ENCODE measurements around the gene IKBKE.
A peak's percentile ranks its signal among the peaks of the same experiment; 100 is the strongest.
"Not testable (repeated sequence)": the region's sequence is repeated elsewhere in the genome, so short reads cannot be mapped to it uniquely, and the experiment has no call there.

Gene IKBKE

DNA sequence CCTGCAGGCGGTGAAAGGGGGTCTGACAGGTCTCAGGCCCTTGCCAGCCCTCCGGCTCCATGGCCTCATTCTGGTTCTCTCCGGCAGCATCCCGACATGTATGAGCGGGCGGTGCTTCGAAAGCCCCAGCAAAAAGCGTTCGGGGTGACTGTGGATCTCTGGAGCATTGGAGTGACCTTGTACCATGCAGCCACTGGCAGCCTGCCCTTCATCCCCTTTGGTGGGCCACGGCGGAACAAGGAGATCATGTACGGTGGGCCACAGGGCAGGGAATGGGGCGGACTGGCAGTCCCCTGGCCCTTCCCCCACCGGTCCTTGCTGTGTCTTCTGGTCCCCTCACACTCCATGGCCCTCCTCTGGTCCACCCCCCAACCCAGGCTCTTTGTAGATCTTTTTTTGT is 6.3 kb downstream of the IKBKE start:
- no peak for DNase-seq

DNA sequence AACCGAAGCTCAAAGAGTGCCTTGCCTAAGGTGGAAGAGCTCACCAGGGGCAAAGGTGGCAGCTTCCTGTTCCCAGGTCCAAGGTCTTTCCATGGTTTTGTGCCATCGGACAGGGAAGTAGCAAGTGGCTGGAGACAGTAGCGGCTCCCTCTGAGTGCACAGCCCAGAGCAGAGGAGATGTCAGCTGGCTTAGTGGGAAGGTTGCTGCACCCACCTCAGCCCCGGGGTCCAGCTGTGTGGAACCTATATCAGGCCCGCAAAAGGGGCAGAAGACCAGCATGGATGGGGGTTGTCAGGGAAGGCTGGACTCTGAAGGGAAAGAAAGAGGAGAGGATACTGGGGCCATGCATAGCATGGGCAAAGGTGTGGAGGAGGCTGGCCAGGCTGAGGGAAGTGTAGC is 6.8 kb downstream of the IKBKE start:
- no peak for DNase-seq

DNA sequence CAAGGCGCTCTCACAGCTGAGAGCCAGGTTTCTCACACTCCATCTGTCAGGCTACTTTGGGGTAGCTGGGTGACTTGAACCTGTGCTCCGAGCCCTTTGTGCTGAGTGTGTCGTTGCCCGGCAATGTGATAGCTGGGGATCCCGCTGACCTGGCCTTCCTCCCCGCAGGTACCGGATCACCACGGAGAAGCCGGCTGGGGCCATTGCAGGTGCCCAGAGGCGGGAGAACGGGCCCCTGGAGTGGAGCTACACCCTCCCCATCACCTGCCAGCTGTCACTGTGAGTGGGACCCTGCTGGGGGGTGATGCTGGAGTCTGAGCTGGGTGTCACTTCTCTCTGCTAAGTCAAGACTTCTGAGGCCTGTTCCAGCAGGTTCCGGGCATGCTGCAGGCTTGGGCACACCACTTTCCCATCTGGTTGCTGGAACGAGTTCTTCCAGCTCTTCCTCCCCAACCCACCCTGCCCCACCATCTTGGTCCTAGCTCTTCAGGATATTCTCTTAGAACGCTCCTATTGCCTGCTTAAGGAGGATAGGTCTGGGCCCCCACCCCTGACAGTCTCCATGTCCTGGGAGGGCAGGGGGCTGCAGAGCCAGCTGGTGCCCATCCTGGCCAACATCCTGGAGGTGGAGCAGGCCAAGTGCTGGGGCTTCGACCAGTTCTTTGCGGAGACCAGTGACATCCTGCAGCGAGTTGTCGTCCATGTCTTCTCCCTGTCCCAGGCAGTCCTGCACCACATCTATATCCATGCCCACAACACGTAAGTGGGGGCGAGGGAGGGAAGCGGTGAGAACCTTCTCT is 7.5 kb downstream of the IKBKE start:
- DNase-seq = no peak

DNA sequence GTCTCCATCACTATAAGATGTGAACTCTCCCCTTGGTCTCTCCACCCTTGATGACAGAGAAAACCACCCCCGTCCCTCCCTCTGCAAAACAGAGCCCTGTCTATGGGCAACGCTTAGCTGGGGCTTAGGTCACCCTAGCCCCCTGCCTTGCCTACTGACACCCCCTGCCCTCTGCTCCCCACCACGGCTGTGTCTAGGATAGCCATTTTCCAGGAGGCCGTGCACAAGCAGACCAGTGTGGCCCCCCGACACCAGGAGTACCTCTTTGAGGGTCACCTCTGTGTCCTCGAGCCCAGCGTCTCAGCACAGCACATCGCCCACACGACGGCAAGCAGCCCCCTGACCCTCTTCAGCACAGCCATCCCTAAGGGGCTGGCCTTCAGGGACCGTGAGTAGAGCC is 8.5 kb downstream of the IKBKE start:
- no peak for DNase-seq

DNA sequence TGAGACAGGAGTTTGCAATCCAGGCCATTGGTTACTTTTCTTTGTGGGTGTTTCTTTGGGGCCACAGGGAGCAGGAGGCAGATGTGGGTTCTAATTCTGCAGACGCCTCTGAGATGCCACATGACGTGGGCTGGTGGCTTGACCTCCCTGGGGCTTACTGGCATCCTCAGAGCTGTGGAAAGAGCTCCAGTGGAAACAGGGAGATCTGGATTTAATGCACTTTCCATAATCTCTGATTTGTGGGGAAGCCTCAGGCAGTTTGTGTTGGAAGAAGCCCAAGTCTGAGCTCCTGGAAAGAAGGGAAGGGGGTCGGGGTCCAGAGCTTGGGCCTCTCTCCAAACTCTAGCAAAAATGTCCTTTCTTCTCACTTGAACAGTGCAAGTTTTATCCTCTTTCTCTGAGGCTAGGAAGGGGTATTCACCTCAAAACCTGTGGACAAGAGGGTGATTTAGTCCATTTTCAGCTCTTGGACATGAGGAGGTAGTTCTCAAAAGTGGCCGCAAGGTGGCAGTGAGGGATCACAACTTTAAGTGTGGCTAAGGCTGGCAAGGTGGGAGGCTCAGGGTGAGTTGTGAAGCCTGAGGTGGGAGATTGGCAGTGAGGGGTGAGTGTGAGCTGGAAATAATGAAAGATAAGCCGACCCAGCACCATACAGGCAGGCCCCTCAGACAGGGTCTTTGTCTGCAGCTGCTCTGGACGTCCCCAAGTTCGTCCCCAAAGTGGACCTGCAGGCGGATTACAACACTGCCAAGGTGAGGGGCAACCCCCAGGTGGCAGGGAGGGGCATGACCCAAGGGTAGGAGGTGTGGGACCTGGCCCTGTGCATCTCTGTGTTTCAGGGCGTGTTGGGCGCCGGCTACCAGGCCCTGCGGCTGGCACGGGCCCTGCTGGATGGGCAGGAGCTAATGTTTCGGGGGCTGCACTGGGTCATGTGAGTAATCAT is 9.2 kb downstream of the IKBKE start:
- peak; percentile 17 for DNase-seq

DNA sequence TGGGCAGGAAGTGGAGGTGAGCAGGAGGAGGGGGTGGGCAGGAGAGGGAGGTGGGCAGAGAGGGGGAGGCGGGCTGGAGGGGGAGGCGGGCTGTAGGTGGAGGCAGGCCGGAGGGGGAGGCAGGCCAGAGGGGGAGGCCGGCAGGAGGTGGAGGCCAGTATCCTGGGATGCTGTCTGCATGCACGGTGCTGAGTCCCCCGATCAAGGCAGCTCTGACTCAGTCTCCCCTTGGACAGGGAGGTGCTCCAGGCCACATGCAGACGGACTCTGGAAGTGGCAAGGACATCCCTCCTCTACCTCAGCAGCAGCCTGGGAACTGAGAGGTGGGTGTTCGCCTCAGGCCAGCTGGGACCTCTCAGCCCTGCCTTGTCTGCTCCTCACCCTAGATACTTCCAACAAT is 9.9 kb downstream of the IKBKE start:
- DNase-seq = no peak

DNA sequence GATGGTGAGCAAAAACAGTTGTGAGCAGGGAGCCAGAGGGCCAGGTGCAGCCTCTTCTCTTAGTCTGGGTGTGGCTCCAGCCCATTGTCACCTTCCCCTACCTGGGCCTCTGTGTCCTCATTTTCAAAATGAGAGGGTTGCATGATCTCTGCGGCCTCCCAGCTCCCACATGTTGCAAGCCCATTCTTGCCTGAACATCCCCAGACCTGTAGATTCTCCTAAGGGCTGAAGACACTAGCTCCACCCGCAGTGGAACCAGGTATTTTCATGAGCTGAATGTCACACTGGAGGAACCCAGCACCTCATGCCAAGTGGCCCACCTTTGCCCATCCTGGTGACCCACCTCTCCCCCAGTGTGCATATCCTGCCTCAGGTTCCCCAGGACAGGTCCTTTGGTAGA is 12.3 kb downstream of the IKBKE start:
- DNase-seq = no peak

DNA sequence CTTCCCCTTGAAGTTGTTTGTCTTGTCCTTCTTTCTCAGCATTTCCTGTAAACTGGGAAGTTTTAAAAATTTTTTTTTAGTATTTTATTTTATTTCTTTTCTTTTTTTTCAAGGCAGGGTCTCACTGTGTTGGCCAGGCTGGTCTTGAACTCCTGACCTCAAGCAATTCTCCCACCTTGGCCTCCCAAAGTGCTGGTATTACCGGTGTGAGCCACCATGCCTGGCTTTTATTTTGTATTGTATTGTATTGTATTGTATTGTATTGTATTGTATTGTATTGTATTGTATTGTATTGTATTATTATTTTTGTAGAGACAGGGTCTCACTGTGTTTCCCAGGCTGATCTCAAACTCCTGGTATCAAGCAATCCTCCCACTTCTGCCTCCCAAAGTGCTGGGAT is 13.6 kb downstream of the IKBKE start:
- not testable (repeated sequence) for DNase-seq

DNA sequence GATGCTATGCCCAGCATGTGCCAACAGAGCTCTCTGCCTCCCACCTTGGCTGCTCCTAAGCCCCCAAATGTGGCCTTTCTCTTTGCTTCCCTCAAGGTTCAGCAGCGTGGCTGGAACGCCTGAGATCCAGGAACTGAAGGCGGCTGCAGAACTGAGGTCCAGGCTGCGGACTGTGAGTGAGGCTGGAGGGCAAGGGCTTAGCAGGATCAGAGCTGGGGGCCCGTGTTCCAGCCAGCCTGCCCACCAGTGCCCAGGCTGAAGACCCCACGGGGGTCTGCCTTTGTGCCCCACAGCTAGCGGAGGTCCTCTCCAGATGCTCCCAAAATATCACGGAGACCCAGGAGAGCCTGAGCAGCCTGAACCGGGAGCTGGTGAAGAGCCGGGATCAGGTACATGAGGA is 14.6 kb downstream of the IKBKE start:
- DNase-seq = no peak

DNA sequence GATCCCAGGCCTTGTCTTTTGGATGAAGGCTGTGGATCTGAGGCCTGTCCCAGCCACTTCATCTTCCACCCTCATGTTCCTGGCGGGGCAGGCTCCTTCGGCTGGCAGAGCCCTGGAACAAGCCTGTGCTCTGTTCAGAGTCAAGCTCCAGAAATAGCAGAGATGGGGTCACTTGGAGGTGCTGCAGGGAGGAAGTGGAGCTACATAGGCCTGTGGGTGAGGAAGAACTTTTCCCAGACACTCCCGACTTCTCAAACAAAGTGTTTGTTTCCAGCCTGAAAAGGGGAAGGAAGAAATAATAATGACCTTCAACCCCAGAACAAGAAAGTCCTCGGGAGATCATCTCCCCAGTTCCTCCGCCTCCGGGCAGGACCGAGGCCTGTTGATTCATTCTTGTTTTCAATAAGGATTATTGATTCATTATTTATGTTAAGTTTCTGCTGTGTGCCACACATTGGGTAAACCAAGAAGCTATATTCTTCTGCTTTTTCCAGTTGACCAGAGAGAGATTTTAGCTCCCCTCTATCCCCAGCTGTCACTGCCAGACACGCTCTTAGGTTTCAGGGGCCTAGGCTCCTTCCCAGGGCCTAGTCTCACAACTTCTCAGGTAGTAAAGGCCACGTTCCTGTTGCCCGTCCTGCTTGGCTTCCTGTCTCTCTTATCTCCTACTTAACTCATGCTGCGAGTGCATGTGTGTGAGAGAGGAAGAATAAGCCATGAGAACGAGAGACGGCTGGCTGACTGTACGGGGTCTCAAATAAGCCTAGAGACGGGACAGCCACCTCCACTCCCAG is 16.9 kb downstream of the IKBKE start:
- DNase-seq = no peak

DNA sequence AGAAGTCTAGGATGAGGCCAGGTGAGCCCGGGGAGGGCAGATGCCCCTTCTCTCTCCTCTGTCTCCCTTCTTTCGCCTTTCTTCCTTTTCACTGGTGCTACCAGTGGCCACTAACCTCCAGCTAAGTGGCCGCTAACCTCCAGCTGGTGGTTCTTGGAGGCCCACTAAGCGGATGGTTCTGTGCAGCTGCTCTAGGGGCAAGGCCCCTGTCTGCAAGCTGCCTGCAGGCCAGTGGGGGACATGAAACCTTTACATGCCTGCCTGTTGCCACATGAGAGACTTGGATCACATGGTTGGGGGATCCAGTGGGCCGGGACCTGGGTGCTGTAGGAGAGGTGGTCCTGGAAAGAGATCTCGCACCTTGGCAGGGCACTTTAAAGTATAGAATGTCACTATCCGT is 17.7 kb downstream of the IKBKE start:
- DNase-seq = no peak

DNA sequence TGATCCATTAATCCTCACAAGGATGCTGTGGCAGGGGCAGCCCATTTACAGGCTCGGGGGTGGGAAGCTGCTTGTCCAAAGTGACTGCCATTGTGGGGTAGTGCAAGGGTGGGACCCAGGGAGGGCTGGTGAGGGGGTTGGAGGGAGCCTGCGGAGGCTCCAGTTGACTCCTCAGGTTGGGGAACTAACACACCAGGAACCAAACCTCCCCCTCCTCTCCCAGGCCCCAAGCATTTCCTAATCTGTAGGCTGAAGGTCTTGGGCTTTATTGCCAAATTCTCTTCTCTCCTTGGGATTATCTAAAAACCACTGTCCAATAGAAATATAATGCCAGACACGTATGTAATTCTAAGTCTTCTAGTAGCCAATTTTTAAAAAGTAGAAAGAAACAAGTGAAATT is 18.2 kb downstream of the IKBKE start:
- no peak for DNase-seq

DNA sequence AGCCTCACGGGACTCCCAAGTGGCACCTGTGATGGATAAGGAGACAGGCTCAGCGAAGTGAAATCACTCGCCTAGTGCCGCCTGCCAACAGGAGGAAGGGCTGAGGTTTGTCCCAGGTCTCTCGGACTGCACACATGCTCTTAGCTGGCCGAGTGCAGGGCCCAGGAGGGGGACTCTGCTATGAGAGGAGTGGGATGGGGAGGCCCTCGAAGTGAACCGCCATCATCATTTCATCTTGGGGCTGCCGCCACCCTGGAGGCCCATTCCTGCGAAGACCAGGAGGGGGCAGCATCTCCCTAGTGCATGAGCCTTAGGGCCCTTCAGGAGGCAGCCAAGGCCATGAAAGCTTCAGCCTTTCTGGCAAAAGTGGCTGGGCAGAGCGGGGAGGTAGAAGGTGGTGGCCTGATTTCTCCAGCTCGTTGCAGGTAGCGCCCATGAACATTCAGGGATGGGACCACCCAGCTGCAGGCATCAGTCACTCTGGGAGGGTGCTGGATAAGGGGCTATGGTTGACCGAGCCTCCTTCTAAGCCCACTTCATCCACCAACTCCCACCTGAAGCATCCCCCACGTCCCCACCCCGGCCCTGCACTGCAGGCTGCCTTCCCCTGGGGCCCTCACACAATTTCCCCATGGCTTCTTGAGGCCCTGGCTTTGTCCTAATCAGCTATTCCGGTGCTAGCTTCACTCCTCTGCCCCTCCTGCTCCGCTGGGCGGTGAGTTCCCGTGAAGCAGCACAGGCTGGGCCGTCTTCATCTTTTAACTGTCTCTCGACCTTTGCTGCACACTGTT is 19.9 kb downstream of the IKBKE start:
- DNase-seq = no peak

DNA sequence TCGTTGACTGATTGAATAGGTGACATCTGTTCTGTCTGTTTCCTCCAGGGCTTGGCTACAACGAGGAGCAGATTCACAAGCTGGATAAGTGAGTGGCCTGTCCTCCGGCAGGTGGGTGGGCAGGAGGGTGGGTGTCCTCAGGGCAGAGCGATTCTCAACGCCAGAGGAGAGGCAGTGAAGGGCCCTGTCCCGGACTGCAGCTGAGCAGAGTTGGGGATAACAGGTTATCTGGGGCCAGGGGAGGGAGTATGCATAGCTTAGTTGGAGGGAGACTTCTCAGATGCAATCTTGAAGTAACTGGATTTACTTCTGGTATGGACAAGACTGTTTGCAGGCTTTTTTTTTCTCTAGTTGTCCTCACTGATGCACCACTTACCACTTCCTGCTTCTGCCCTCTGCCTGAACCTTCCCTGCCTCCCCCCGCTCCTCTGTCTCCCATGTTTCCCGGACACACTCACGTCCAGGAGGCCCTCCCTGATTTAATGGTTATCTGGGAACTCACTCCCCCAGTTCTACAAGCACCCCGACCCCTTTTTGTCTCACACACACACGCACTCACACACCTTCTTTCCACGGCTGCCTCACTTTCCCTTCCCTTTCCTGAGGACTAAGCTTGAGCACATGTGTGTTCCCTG is 20.6 kb downstream of the IKBKE start:
- no peak for DNase-seq

DNA sequence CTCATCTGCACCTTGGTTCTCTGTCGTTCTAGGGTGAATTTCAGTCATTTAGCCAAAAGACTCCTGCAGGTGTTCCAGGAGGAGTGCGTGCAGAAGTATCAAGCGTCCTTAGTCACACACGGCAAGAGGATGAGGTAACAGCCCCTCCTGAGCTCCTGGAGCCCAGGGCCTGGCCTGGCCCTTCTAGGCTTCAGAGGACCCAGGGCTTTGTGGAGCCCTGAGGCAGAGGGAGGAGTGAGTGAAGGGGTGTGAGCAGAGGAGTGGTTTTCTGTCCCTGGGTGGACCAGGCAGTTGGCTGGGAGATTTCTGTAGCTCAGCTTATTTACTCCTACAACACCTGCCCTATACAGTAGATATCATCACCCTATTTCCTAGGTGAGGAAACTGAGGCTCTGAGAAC is 21.3 kb downstream of the IKBKE start:
- DNase-seq = no peak

DNA sequence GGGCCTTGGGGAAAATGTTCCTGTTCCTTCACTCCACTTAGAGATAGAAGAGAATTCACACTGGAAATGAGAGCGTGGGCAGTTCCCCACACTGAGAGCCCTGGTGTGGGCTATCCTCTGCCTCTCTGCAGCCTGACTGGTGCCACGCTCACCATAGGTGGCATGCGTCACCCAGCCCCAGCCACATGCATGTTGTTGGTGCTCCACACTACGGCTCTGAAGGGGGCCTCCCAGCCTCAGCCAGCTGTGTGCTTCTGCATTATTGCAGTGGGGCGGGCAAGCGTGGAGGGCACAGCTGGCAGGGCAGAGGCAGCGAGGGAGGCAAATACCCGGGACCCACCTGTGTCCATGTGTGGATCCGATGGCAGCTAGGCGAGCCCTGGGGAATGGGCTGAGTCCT is 22.3 kb downstream of the IKBKE start:
- DNase-seq = no peak

DNA sequence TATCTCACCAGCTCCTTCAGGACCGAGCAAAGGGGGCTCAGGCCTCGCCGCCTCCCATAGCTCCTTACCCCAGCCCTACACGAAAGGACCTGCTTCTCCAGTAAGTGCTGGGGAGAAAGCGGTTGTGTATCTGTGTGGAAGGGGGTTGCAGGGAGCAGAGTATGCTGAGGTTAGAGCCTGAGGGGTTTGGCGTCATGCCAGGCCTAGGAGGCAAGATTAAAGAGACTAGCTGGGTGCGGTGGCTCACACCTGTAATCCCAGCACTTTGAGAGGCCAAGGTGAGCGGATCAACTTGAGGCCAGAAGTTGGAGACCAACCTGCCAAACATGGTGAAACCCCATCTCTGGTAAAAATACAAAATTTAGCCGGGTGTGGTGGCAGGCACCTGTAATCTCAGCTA is 23.0 kb downstream of the IKBKE start:
- DNase-seq = no peak

DNA sequence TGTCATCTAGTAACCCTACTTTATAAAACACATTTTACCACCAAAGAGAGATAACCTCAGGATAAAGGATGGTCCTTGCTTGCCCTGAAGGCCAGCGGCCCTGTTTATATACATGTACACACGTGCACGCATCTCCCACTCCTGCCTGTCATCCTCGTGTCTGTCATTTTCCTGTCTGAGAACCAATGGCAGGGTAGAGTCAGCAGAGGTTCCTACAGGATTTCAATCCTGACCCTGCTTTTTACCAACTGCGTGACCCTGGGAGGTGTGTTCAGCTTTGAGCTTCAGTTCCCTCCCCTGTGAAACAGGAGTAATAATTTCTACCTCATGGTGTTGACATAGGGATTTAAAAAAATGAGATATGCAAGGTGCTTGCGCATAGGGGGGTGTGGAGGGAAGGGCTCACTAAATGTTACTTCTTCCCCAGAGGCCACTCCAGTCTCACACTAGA is 24.8 kb downstream of the IKBKE start:
- DNase-seq = no peak

DNA sequence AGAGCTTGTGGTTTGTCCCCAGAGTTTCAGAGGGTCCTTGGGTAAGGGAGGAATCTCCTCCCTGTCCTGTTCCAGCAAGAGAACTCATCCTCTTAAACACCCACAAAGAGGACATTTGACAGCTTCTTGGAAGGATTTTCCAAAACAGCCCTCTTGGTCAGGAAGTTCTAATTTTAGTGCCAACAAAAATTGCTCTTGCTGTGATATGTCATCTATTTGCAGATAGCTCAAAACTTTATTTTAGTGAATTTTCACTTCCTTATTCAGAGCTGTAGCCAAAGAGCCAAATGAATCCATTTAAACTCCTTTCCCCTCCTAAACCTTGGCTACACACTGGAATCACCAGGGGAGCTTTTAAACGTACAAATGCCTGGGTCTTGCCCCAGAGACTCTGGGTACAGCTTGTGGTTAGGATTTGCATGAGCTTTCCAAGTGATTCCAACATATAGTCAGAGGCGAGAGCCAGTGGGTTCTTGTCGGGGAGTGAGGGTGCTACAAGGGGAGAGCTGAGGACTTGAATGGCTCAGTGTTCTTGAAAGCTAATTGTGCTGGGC is 25.3 kb downstream of the IKBKE start:
- no peak for DNase-seq

DNA sequence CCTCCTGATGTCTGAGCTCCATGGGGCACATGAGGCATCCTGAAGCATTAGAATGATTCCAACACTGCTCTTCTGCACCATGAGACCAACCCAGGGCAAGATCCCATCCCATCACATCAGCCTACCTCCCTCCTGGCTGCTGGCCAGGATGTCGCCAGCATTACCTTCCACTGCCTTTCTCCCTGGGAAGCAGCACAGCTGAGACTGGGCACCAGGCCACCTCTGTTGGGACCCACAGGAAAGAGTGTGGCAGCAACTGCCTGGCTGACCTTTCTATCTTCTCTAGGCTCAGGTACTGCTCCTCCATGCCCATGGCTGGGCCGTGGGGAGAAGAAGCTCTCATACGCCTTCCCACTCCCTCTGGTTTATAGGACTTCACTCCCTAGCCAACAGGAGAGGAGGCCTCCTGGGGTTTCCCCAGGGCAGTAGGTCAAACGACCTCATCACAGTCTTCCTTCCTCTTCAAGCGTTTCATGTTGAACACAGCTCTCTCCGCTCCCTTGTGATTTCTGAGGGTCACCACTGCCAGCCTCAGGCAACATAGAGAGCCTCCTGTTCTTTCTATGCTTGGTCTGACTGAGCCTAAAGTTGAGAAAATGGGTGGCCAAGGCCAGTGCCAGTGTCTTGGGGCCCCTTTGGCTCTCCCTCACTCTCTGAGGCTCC is 26.0 kb downstream of the IKBKE start:
- DNase-seq = no peak

DNA sequence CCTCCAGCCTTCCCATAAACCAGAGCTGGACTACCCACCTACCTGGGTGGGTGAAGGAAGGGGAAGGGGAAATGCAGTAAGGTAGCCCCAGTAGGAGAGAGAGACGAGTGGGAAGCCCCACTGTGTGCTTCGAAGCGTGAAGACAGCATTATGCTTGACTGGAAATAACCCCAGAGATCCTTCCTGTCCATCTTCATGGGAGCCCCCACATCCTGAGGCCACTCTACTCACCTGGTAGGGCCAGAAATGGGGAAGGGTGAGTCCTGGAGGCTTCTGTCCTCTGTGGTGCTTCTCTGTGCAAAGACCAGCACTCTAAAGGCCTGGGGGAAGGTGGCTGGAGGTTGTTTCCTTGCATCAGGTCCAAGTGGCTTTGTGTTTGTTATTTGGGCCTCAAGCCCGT is 27.1 kb downstream of the IKBKE start:
- DNase-seq = no peak

Data from GOT3 (cell line).